ENCODE measurements around the gene AKAP1. TPM values are rescaled to one million over a fixed set of nuclear protein-coding genes. Genes with fewer than 3 reads are reported as not detected.
"Not testable (repeated sequence)": the region's sequence is repeated elsewhere in the genome, so short reads cannot be mapped to it uniquely, and the experiment has no call there.

The AKAP1 gene
- total and polyA plus RNA-seq, 3 donors from 2014 or later = 73.0 to 304 (median 224) TPM

GRCh38 chr17:57096472-57097202 lies 11.6 kb downstream of the AKAP1 start:
- no peaks in the 10 kb centered on the region for H3K27me3 ChIP-seq
- no peak overlapping the region for H3K4me3 ChIP-seq
- no peaks in the 10 kb centered on the region for H3K9me3 ChIP-seq
- no peak for DNase-seq
- no peak overlapping the region for H3K27ac ChIP-seq
- 85 to 97% methylated on average over 6 of the region's 6 CpGs for WGBS, 2 donors
- H3K4me1 ChIP-seq = peaks cover 6% of the 10 kb centered on the region
- no peaks in the 10 kb centered on the region for H3K36me3 ChIP-seq (ENCODE audit: low read depth, missing control alignments)
- TF ChIP-seq CTCF (IDR thresholded peaks at IDR 0.05) = no peak
- TF ChIP-seq POLR2A (IDR thresholded peaks at IDR 0.05) = no peak
- intact Hi-C loops (cut with DNase I; ENCODE audit: low total_unique reads) = no loop called here

GRCh38 chr17:57097832-57098421 lies 12.9 kb downstream of the AKAP1 start:
- H3K4me3 ChIP-seq = no peak overlapping the region
- WGBS, 2 donors = 17 to 21% methylated on average over 2 of the region's 2 CpGs
- no peak for DNase-seq
- H3K9me3 ChIP-seq = no peaks in the 10 kb centered on the region
- intact Hi-C loops (cut with DNase I; ENCODE audit: low total_unique reads) = no loop called here
- peaks cover 6% of the 10 kb centered on the region for H3K4me1 ChIP-seq
- H3K27me3 ChIP-seq = no peaks in the 10 kb centered on the region
- H3K36me3 ChIP-seq (ENCODE audit: low read depth, missing control alignments) = no peaks in the 10 kb centered on the region
- TF ChIP-seq CTCF (IDR thresholded peaks at IDR 0.05) (no peak), POLR2A (IDR thresholded peaks at IDR 0.05) (no peak)
- no peak overlapping the region for H3K27ac ChIP-seq

GRCh38 chr17:57099165-57099564 lies 14.1 kb downstream of the AKAP1 start:
- intact Hi-C loops (cut with DNase I; ENCODE audit: low total_unique reads) = no loop called here
- DNase-seq = no peak
- TF ChIP-seq CTCF (IDR thresholded peaks at IDR 0.05) (no peak), POLR2A (IDR thresholded peaks at IDR 0.05) (no peak)
- Histone ChIP-seq H3K9me3 (no peaks in the 10 kb centered on the region), H3K4me3 (no peak overlapping the region), H3K4me1 (peaks cover 6% of the 10 kb centered on the region), H3K27ac (no peak overlapping the region), H3K36me3 (ENCODE audit: low read depth, missing control alignments) (no peaks in the 10 kb centered on the region), H3K27me3 (no peaks in the 10 kb centered on the region)
- 75 to 86% methylated on average over 3 of the region's 3 CpGs for WGBS, 2 donors

- intact Hi-C loops (cut with DNase I; ENCODE audit: low total_unique reads) = no loop called here
Measured at GRCh38 chr17:57102122-57102521, 17.1 kb downstream of the AKAP1 start.

GRCh38 chr17:57102660-57103059 lies 17.6 kb downstream of the AKAP1 start:
- H3K27me3 ChIP-seq; intact Hi-C loops (cut with DNase I; ENCODE audit: low total_unique reads); H3K4me1 ChIP-seq; H3K27ac ChIP-seq; H3K9me3 ChIP-seq; DNase-seq; H3K36me3 ChIP-seq (ENCODE audit: low read depth, missing control alignments); H3K4me3 ChIP-seq: not testable (repeated sequence)
- WGBS, 2 donors = 93 to 95% methylated on average over 12 of the region's 12 CpGs

More at GRCh38 chr17:57102122-57102521, 17.1 kb downstream of the AKAP1 start:
- no peak for DNase-seq
- no peaks in the 10 kb centered on the region for H3K9me3 ChIP-seq
- 93% methylated on average over 4 of the region's 4 CpGs for WGBS, 2 donors
- H3K4me1 ChIP-seq = peaks cover 6% of the 10 kb centered on the region
- H3K36me3 ChIP-seq (ENCODE audit: low read depth, missing control alignments) = no peaks in the 10 kb centered on the region
- H3K4me3 ChIP-seq = no peak overlapping the region
- no peaks in the 10 kb centered on the region for H3K27me3 ChIP-seq
- no peak overlapping the region for H3K27ac ChIP-seq
- TF ChIP-seq POLR2A (IDR thresholded peaks at IDR 0.05) = no peak
- TF ChIP-seq CTCF (IDR thresholded peaks at IDR 0.05) = no peak
